Subcutaneous adipose tissue (tissue), 4 donors: ENCODE results near the gene CEP350. TPM values are rescaled to one million over a fixed set of nuclear protein-coding genes. Genes with fewer than 3 reads are reported as not detected.

Experiments
- total RNA-seq, 4 donors: library from RNA; depleted of rRNA; stranded (reverse); fragments of >200 nt; gene quantifications; one replicate each; pipeline ENCODE4 v1.1.0, GENCODE V29; 2016
- TF ChIP-seq, protein P1 (sequence below): fragments of 450-650 bp; IDR thresholded peaks from one replicate; pipeline ENCODE4 v1.5.1; 2016; ENCODE audit warnings: low read depth, mild to moderate bottlenecking, control low read depth, antibody characterized with exemption, moderate library complexity

Gene CEP350
- total RNA-seq, 4 donors from 2014 or later: 77.2 to 136 (median 103) TPM

DNA sequence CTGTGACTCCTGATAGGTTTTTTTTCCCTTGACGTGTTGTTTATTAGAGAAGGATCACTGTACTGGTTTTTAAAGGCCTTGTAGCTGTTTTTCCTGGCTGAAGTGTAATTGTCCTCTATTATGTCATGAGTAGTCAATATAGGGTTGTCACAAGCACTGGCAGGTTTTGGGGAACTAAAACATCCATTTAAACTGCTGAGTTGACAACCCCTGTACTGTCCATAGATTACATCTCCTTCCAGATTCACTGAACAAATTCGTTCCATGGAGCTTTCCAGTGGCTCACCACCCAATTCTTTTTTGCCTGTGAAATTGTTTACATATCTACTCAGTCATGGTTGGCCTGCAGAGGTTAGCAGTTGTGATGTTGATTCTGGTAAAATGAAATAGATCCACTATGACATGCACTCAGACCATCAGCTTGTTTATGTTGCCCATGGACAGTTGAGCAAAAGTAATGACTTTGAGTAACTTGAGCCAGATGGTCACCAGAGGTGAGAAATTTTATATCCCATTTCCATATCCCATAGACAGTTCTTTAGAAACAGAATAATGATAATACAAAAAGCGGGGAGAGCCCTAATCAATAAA lies 140.2 kb downstream of the CEP350 start:
- TF ChIP-seq, protein P1, sequence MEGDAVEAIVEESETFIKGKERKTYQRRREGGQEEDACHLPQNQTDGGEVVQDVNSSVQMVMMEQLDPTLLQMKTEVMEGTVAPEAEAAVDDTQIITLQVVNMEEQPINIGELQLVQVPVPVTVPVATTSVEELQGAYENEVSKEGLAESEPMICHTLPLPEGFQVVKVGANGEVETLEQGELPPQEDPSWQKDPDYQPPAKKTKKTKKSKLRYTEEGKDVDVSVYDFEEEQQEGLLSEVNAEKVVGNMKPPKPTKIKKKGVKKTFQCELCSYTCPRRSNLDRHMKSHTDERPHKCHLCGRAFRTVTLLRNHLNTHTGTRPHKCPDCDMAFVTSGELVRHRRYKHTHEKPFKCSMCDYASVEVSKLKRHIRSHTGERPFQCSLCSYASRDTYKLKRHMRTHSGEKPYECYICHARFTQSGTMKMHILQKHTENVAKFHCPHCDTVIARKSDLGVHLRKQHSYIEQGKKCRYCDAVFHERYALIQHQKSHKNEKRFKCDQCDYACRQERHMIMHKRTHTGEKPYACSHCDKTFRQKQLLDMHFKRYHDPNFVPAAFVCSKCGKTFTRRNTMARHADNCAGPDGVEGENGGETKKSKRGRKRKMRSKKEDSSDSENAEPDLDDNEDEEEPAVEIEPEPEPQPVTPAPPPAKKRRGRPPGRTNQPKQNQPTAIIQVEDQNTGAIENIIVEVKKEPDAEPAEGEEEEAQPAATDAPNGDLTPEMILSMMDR: no peak

DNA sequence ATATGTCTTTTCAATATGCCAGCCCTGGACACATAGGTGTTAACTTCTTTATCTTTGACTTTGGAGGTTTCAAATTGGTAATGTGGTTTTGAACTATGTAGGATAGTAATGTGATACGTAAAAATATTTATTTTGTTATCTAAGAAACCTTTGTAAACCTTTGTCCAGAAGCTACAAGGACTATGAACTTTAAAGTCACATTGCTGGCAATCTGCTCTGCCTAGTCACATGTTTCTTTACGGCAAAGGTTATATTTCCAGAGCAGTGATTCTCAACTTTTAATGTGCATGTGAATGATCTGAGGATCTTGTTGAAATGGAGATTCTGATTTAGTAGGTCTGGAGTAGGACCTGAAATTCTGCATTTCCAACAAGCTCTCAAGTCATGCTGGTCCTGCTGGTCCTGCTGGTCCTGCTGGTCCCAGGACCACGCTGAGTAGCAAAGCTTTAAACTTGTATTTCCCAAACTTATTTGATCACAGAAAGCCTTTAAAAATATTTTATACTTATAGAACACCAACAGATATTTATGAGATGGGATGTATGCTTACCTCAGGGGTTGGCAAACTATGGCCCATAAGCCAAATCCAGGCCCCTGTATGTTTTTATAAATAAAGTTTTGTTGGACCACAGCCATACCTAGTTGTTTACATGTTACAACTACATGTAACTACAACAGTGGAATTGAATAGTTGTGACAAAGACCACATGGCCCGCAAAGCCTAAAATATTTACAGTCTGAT lies 142.1 kb downstream of the CEP350 start:
- TF ChIP-seq, protein P1: no peak

DNA sequence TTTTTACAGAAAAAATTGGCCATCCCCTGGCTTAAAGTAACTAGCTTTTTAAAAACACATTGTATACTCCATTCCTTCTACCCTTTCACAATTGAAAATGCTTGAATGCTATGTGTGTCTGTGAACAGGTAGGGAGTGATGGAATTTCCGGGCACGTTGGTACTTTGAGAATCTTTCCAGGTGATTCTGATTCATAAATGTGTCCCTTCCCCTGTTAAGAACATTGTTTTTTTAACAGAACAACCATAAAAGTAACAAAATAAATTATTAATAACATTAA lies 142.7 kb downstream of the CEP350 start:
- TF ChIP-seq, protein P1: no peak

DNA sequence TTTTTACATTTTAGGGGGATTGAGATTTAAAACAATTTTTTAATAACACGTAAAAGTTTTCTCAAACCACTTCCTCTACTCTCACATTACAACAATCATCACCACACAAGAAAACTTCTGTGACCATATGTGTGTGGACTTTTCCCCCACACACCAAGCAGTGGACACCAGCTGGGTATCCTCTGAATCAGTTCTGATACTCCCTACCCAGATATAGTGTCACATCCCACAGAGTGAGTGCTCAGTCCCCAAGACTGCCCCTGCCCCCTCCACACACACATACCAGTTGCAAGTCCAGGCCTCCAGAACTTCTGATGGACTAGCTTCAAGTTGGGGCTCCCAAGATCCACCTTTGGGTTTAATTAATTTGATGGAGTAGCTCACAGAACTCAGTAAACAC lies 146.8 kb downstream of the CEP350 start:
- TF ChIP-seq, protein P1: no peak

DNA sequence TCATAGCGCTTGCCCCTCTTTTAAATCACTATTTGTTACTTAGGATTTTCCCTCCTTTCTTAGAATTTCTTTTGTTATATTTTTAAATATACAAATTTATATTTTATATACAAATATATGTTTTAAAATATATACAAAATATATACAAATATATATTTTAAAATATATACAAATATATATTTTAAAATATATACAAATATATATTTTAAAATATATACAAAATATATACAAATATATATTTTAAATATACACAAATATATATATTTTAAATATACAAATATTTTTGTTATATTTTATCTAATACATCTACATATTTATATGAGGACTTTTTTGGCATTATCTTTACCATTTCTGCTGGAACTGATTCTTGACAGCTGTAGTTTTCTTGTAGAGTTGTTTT lies 149.2 kb downstream of the CEP350 start:
- TF ChIP-seq, protein P1: no peak

DNA sequence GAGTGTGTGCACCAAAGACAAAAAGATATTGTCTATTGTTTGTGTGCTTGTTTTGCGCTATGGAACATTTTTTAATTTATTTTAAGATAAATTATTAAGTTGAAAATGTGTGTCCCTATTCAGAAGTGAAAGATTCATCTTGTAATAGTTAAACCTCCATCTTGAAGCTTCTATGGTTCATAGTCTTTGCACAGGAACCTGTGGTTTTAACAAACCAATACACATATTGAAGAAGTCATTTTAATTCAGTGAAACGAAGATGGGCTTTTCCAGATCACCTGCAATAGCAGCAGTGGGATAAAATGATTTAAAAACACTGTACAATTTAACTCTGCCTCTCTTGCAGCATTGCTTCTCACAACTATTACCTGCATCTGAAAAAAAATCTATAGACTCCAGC lies 157.5 kb downstream of the CEP350 start:
- TF ChIP-seq, protein P1: no peak

DNA sequence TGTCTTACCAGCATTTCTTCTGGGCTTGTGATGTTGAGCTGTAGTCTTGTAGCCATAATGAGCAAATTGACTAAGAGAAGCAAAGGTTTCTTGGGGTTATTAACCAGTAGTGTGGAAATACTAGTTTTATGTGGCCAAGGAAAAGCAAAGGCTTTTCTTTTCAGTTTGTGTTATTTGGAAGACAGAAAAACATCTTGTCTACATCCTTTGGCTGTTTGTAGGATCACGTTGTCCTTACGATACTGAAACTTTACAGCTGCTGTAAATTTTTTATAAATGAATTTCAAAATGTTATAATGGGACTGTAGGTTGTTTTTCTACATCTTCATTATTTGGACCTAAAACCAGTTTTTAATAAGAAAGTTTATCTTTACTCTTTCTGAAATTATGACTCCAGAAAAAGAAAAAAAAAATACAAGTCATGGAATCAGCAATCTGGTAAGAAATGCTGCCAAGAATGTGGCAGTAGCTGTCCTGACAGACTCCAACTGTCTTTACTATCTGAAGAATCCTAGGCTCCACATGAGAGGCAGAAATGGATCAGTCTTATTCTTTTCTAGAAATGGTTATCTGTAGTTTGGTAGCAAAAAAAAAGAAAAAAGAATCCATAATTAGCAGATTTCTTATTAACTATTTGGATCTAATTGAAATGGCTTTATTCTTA lies 158.5 kb downstream of the CEP350 start:
- TF ChIP-seq, protein P1: no peak
